BLaER1 treated with 17β-estradiol and CSF1 and Interleukin-3, amounts not matched to agents 10 nM and 100 nM (cell line): ENCODE results near the gene FRA10AC1.

Source experiments
- H3K27ac ChIP-seq, 11 experiments: shearing (Covaris generic); formaldehyde crosslinking; 2 replicates each; pipeline ENCODE4 v1.8.1; 2022
- H3K27me3 ChIP-seq, 11 experiments: shearing (Covaris generic); formaldehyde crosslinking; 2 replicates each; pipeline ENCODE4 v1.8.1; 2022
- H3K36me3 ChIP-seq, 11 experiments: shearing (Covaris generic); formaldehyde crosslinking; 2 replicates each; pipeline ENCODE4 v1.8.1; 2022
- H3K4me1 ChIP-seq, 10 experiments: shearing (Covaris generic); formaldehyde crosslinking; 2 replicates each; pipeline ENCODE4 v1.8.1; 2022
- H3K4me2 ChIP-seq, 11 experiments: shearing (Covaris generic); formaldehyde crosslinking; 2 replicates each; pipeline ENCODE4 v1.8.1; 2022
- H3K4me3 ChIP-seq, 10 experiments: shearing (Covaris generic); formaldehyde crosslinking; 2 replicates each; pipeline ENCODE4 v1.8.1; 2022
- H3K9ac ChIP-seq, 11 experiments: shearing (Covaris generic); formaldehyde crosslinking; 2 replicates each; pipeline ENCODE4 v1.8.1; 2022
- H3K9me3 ChIP-seq, 11 experiments: shearing (Covaris generic); formaldehyde crosslinking; replicated peaks in 1 of 11; 2 replicates each; pipeline ENCODE4 v1.8.1; 2022
- H4K20me1 ChIP-seq, 11 experiments: shearing (Covaris generic); formaldehyde crosslinking; 2 replicates each; pipeline ENCODE4 v1.8.1; 2022
- Cebpa-rat ChIP-seq, 11 experiments: shearing (Covaris generic); IDR thresholded peaks; 2 replicates each; pipeline ENCODE4 v1.8.1; 2022

The FRA10AC1 gene

GRCh38 chr10:93667795-93668194 is 34.6 kb downstream of the FRA10AC1 start:
- H3K4me3 ChIP-seq: no peak overlapping the region
- H3K9me3 ChIP-seq: no peaks in the 10 kb centered on the region
- peaks cover 17 to 55% (median 35%) of the 10 kb centered on the region in 11 experiments for H3K36me3 ChIP-seq
- no peaks in the 10 kb centered on the region for H3K4me1 ChIP-seq
- H3K4me2 ChIP-seq: no peak overlapping the region
- no peak overlapping the region for H3K9ac ChIP-seq
- no peaks in the 10 kb centered on the region for H3K27me3 ChIP-seq
- H4K20me1 ChIP-seq: no peaks in the 10 kb centered on the region
- H3K27ac ChIP-seq: no peak overlapping the region
- TF ChIP-seq Cebpa-rat (IDR thresholded peaks at IDR 0.05): no peak

- no peaks in the 10 kb centered on the region for H3K4me1 ChIP-seq
- no peak overlapping the region for H3K27ac ChIP-seq
- H3K4me2 ChIP-seq: no peak overlapping the region
- H3K9ac ChIP-seq: no peak overlapping the region
- no peaks in the 10 kb centered on the region for H3K27me3 ChIP-seq
- TF ChIP-seq Cebpa-rat (IDR thresholded peaks at IDR 0.05): no peak
- no peaks in the 10 kb centered on the region for H4K20me1 ChIP-seq
- no peak overlapping the region for H3K4me3 ChIP-seq
- H3K36me3 ChIP-seq: peaks cover 17 to 52% (median 35%) of the 10 kb centered on the region in 11 experiments
- no peaks in the 10 kb centered on the region for H3K9me3 ChIP-seq
Observed at GRCh38 chr10:93666030-93666429, 36.4 kb downstream of the FRA10AC1 start.

- Histone ChIP-seq H3K27me3 (no peaks in the 10 kb centered on the region), H3K4me1 (no peaks in the 10 kb centered on the region), H3K4me3 (no peak overlapping the region), H4K20me1 (no peaks in the 10 kb centered on the region), H3K9ac (no peak overlapping the region), H3K27ac (no peak overlapping the region), H3K4me2 (no peak overlapping the region), H3K36me3 (peaks cover 0 to 13% (median 0%) of the 10 kb centered on the region in 11 experiments; a peak in 4 of 22 replicates), H3K9me3 (no peaks in the 10 kb centered on the region)
- no peak for TF ChIP-seq Cebpa-rat (IDR thresholded peaks at IDR 0.05)
Observed at GRCh38 chr10:93657757-93658156, 44.6 kb downstream of the FRA10AC1 start.

GRCh38 chr10:93656155-93656554 is 46.2 kb downstream of the FRA10AC1 start:
- H3K4me3 ChIP-seq: no peak overlapping the region
- no peak overlapping the region for H3K4me2 ChIP-seq
- peaks cover 0 to 8% (median 5%) of the 10 kb centered on the region in 11 experiments; a peak in 11 of 22 replicates for H3K9me3 ChIP-seq
- H3K4me1 ChIP-seq: no peaks in the 10 kb centered on the region
- no peak for TF ChIP-seq Cebpa-rat (IDR thresholded peaks at IDR 0.05)
- H3K36me3 ChIP-seq: peaks cover 0 to 13% (median 0%) of the 10 kb centered on the region in 11 experiments; a peak in 4 of 22 replicates
- H3K27ac ChIP-seq: no peak overlapping the region
- no peaks in the 10 kb centered on the region for H4K20me1 ChIP-seq
- no peaks in the 10 kb centered on the region for H3K27me3 ChIP-seq
- H3K9ac ChIP-seq: no peak overlapping the region

GRCh38 chr10:93654201-93654600 is 48.2 kb downstream of the FRA10AC1 start:
- H3K27ac ChIP-seq: no peak overlapping the region
- no peaks in the 10 kb centered on the region for H4K20me1 ChIP-seq
- no peaks in the 10 kb centered on the region for H3K27me3 ChIP-seq
- no peak overlapping the region for H3K4me2 ChIP-seq
- H3K9me3 ChIP-seq: peaks cover 0 to 13% (median 5%) of the 10 kb centered on the region in 11 experiments; a peak in 11 of 22 replicates
- no peaks in the 10 kb centered on the region for H3K36me3 ChIP-seq
- H3K4me1 ChIP-seq: no peaks in the 10 kb centered on the region
- H3K4me3 ChIP-seq: no peak overlapping the region
- no peak for TF ChIP-seq Cebpa-rat (IDR thresholded peaks at IDR 0.05)
- H3K9ac ChIP-seq: no peak overlapping the region

- no peaks in the 10 kb centered on the region for H3K36me3 ChIP-seq
- H3K4me3 ChIP-seq: no peak overlapping the region
- no peak overlapping the region for H3K27ac ChIP-seq
- no peaks in the 10 kb centered on the region for H3K4me1 ChIP-seq
- no peaks in the 10 kb centered on the region for H3K27me3 ChIP-seq
- no peak for TF ChIP-seq Cebpa-rat (IDR thresholded peaks at IDR 0.05)
- H3K9ac ChIP-seq: no peak overlapping the region
- no peak overlapping the region for H3K4me2 ChIP-seq
- H3K9me3 ChIP-seq: peaks cover 0 to 13% (median 5%) of the 10 kb centered on the region in 11 experiments; a peak in 11 of 22 replicates
- no peaks in the 10 kb centered on the region for H4K20me1 ChIP-seq
Observed at GRCh38 chr10:93652857-93653256, 49.5 kb downstream of the FRA10AC1 start.

GRCh38 chr10:93639791-93640190 is 62.6 kb downstream of the FRA10AC1 start:
- Histone ChIP-seq H3K27ac (no peak overlapping the region), H3K27me3 (no peaks in the 10 kb centered on the region; a peak in 1 of 22 replicates), H4K20me1 (no peaks in the 10 kb centered on the region), H3K36me3 (no peaks in the 10 kb centered on the region), H3K9me3 (no peaks in the 10 kb centered on the region), H3K4me2 (no peak overlapping the region), H3K4me3 (no peak overlapping the region), H3K4me1 (no peaks in the 10 kb centered on the region), H3K9ac (no peak overlapping the region)
- no peak for TF ChIP-seq Cebpa-rat (IDR thresholded peaks at IDR 0.05)

- Histone ChIP-seq H3K9ac (no peak overlapping the region), H3K27ac (no peak overlapping the region), H3K4me1 (no peaks in the 10 kb centered on the region), H4K20me1 (no peaks in the 10 kb centered on the region), H3K4me2 (no peak overlapping the region), H3K36me3 (no peaks in the 10 kb centered on the region), H3K4me3 (no peak overlapping the region), H3K9me3 (no peaks in the 10 kb centered on the region), H3K27me3 (no peaks in the 10 kb centered on the region)
- no peak for TF ChIP-seq Cebpa-rat (IDR thresholded peaks at IDR 0.05)
Observed at GRCh38 chr10:93630625-93631557, 71.5 kb downstream of the FRA10AC1 start.

- Histone ChIP-seq H4K20me1 (no peaks in the 10 kb centered on the region), H3K4me2 (no peak overlapping the region), H3K4me1 (no peaks in the 10 kb centered on the region), H3K9ac (no peak overlapping the region), H3K27ac (no peak overlapping the region), H3K4me3 (no peak overlapping the region), H3K9me3 (no peaks in the 10 kb centered on the region), H3K27me3 (no peaks in the 10 kb centered on the region), H3K36me3 (no peaks in the 10 kb centered on the region)
- no peak for TF ChIP-seq Cebpa-rat (IDR thresholded peaks at IDR 0.05)
Observed at GRCh38 chr10:93629647-93630305, 72.6 kb downstream of the FRA10AC1 start.
